GM19328 (cell line): ENCODE results near the gene LCE2C.
"Not testable (repeated sequence)": the region's sequence is repeated elsewhere in the genome, so short reads cannot be mapped to it uniquely, and the experiment has no call there.

Source experiments
- ATAC-seq: cut with Tn5 transposase; IDR thresholded peaks from one replicate; pipeline ENCODE4 v1.9.1; 2021; ENCODE audit warnings: mild to moderate bottlenecking, moderate library complexity; ENCODE audit not compliant: unreplicated experiment

Gene LCE2C, protein sequence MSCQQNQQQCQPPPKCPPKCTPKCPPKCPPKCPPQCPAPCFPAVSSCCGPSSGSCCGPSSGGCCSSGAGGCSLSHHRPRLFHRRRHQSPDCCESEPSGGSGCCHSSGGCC

DNA sequence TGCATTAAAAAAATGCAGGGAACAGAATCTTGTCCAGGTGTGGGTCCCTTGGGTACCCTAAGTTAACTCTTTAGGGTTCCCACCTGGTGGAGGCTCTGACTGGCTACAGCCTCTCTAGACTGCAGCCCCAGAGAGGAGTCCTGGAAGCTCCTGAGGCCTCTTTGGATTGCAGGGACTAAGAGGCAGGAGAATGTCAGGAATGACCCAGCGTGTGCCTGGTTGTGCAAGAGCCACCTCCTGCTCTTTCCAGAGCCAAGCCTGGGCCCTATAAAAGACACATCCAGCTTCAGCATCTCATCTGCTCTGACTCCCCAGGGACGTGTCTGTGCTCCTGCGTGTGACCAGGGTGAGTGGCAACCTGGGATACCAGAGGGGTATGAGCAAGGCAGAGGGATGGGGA, at the start of gene LCE2C:
Gene LCE2C (plus strand): TSS at position 297 of the 400 bp plus-strand sequence. CDS start 737 bp downstream, outside the sequence.
- not testable (repeated sequence) for ATAC-seq

DNA sequence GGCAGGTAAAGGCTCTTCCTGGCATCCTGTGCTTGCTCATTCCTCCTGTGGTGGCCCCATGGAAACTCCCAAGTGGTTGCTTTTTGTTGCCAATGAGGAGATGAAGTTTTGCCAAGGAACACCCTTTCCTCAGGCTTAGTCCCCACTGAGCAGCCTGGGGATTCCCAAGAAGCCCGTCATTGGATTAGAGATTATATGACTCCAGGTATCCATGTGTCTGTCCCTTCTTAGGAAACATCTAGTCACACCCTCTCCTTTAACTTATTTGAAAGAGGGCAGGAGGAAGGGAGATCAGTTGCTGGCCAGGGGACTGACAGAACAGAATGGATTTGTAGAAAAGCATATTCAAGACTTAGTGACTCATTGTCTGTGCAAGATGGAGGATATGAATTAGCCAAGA, 48.3 kb upstream of the LCE2C start:
- no peak for ATAC-seq

DNA sequence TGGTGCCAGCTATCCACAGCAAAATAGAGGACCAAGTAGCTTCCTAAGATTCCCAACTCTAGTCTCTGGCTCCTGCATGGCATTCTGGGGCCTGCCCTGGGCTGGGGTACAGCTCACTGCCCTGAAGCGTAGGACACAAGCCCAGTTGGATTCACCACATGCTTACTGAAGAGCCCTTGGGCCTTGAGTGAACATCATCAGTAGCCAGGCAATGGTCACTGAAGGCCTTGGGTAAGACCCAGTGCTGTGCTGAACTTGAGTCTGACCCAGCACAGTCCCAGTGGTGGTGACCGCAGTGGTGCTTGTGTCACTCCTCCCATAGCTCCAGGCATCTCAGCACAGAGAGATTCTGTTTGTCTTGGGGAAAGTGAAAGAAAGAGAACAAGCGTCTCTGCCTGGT, 44.5 kb upstream of the LCE2C start:
- no peak for ATAC-seq

DNA sequence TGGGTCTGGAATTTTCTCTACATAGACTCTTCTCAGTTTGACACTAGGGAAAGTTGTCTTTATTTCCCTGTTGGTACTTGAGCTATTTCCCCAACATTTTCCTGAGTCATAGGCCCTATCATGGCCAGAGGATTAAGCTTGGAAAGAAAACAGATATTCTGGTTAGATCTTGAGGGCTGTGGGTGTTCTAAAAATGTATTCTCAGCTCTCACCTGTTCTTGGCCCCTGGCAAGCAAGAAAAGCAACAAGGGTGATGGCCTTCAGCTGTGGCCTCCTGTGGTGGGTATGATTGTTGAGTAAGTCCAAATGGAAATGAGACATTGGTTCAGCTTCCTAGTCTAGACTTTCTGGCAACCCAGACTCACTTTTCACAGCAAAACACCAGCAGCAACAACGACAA, 34.7 kb upstream of the LCE2C start:
- ATAC-seq, result no peak

DNA sequence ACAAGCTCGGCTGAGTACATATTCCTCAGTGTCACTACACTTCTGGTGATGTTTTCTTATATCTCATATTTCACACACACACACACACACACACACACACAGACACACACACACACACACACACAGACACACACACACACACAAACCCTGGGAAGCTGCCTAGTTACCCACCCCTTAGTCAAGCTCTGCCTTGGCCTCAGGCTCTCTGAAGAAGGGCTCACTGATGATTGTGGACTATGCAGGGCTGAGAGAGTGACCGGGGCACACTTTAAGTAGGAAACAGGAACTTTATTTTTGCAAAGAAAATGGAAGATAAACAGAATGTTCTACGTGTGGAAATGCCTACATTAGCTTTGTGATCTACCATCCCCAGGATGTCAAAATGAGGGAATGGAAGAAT, 31.1 kb upstream of the LCE2C start:
- no peak for ATAC-seq

DNA sequence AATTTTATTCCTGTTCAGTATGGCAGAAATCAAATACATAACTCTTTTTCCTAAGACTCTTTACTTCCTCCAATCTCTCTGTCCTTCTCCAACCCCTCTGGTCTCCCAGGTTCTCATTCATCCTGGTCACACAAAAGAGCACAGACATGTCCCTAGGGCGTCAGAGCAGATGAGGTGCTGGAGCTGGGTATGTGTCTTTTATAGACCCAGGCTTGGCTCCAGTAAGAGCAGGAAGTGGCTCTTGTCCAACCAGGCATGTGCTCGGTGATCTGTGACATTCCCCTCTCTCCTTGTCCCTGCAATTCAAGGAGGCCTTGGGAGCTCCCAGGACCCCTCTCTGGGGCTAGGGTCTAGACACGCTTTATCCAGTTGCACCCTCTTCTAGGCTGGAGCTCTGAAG, 29.9 kb upstream of the LCE2C start:
- no peak for ATAC-seq

DNA sequence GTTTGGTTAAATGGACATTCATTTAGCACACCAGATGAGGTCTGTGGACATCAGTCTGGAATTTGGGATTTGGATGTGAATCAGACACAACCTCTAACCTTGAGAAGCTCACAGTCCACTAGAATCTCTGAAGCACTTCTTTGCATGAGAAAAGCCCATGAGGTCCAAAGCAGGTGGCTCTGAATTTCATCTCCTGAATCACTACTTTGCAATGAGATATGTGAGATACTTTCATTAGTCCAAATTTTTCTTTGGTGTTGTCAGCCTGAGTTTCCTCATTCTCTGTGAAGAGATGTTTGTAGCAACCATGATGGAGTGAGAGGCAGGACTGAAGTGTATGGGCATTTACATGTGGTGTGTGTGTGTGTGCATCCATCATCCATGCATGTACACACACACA, 28.4 kb upstream of the LCE2C start:
- no peak for ATAC-seq

DNA sequence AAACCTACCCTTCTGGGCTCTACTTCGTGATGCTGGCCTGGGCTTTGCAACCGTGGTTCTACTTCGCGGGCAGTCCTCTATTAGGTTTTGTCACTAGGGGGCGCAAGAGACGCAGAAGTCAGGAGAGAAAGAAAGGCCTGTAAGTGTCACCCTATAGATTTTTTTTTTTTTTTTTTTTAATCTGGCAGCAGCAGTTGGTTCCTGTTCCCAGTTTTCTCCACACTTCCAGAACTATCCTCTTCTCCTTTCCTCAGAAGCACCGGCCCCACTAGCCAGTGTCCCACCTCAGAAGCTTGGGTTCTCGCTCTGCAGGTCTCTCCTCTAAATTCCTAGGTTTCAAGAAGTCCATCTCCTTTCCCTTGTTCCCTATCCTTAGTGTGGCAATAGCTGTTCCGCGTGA, 21.0 kb upstream of the LCE2C start:
- ATAC-seq, result no peak

DNA sequence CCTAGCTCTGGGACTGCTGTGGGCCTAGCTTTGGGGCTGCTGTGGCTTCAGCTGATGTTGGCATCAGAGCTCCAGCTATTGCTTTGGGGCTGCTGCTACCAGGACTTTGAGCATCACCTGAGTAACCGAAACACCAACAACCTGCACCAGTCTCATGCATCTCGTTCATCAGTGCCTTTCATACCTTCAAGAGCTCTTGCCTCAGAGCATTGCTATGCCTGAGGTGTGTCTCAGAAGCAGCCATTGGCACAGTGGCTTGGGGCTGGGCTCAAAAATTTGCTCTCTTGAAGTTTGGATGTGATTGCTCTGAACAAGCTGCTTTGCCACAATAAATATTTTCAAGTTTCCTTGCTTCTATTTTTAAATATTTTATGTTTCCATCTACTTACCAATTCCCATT, 18.6 kb upstream of the LCE2C start:
- no peak for ATAC-seq

DNA sequence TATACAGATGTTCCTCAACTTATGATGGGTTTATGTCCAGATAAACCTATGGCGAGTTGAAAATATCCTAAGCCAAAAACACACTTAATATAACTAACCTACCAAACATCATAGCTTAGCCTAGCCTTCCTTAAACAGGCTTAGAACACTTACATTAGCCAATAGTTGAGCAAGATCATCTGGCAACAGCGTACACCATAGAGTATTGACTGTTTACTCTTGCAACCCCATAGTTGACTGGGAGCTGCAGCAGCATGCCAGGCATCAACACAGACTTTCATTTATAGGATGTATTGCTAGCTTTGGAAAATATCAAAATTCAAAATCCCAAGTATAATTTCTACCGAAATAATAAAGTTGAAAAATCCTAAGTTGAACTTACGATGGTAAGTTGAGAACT, 17.4 kb upstream of the LCE2C start:
- ATAC-seq, result no peak

DNA sequence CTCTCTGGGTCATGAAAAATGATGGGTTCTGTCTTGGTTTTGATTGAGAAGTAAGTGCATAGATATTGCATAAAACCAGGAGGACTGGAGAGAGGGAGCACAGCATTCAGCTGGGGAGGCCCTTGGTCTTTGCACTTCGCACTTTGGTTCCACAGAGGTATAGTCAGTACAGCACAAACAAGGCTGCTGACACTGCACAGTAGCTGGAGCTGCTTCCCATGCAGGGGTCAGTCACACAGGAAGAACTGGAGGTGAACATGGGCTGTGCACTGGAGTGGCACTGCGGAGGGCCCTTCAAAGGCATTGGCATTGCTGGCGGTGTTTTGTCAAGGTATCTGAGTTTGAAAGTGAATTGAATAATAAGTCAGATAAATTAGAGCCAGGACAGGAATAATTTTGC, 16.4 kb upstream of the LCE2C start:
- no peak for ATAC-seq

DNA sequence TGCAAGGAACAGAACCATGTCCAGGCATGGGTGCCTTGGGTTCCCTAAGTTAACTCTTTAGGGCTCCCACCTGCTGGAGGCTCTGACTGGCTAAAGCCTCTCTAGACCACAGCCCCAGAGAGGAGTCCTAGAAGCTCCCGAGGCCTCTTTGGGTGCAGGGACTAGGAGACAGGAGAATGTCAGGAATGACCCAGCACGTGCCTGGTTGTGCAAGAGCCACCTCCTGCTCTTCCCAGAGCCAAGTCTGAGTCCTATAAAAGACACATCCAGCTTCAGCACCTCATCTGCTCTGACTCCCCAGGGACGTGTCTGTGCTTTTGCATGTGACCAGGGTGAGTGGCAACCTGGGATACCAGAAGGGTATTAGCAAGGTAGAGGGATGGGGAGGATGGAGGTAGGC, 12.0 kb upstream of the LCE2C start, which contains the start of gene LCE2D:
Gene LCE2D (plus strand): TSS at position 283 of the 400 bp plus-strand sequence. CDS start 726 bp downstream, outside the sequence.
- ATAC-seq, result no peak

DNA sequence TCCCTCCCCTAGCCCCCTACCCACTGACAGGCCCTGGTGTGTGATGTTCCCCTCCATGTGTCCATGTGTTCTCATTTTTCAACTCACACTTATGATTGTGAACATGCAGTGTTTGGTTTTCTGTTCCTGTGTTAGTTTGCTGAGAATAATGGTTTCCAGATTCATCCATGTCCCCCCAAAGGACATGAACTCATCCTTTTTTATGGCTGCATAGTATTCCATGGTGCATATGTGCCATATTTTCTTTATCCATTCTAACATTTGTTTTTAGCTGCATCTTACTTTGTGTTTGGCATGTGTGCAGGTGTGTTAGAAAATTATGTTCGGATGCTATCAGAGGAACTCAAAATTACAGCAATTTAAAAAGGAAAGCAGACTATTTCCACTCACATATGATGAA, 8.9 kb upstream of the LCE2C start:
- not testable (repeated sequence) for ATAC-seq

DNA sequence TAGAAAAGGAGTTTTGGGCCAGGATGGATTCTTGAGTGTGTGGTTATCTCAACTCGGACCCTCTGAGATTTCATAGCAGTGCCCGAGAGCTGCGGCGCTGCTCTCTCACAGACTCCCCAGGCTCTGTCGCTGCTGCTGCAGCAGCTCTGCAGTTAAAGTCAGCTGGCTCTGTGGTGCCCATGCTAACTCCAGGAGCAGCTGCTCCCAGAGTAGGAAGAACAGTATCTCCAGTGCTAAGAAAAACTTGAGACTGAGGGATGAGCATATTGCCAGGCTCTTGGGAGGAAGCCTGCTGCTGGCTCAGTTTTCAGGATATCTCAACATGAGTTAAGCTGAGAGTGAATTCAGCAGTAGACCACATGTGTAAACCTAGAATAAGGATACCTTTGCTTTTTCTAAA, 7.4 kb upstream of the LCE2C start:
- ATAC-seq, result no peak

DNA sequence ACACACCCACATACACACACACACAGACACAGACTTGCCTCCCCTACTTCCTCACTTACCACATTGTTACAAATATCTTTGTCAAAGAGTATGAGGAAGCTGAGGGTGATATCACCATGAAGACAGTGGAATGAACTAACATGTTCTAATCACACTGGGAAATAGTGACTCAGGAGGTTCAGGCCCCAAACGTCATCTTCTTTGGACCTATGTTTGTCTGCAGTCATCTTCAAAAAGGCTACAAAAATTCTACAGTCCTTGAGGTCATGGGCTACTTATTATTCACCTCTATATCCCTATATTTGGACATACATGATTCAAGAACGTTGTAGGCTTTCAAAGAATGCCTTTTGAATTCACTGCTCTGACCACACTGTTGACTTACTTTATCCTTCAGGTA, 2.1 kb upstream of the LCE2C start:
- ATAC-seq, result no peak

DNA sequence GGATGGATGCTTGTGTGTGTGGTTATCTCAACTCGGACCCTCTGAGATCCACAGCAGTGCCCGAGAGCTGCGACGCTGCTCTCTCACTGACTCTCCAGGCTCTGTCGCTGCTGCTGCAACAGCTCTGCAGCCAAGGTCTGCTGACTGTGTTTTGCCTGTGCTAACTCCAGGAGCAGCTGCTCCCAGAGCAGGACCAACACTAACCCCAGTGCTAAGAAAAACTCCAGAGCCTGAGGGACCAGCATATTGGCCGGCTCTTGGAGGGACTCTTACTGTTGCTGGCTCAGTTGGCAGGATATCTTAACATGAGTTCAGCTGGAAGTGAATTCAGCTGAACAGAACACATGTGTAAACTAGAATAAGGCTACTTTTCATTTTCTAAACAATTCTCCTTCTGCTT, 4.4 kb downstream of the LCE2C start:
- ATAC-seq, result no peak

DNA sequence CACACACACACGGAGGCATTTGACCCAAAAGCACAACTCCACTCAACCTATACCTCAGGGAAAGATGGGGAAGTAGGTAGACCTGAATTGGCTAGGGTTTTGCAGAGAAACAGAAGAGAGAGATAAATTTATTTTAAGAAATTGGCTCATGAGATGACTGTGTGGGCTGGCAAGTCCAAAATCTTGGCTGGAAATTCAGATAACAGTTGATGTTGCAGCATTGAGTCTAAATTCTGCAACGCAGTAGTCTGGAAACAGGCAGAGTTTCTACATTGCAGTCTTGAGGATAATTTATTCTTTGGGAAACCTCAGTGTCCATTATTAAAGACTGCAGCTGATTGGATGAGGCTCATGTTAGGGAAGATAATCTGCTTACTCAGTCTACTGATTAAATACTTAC, 6.5 kb downstream of the LCE2C start:
- ATAC-seq, result no peak

DNA sequence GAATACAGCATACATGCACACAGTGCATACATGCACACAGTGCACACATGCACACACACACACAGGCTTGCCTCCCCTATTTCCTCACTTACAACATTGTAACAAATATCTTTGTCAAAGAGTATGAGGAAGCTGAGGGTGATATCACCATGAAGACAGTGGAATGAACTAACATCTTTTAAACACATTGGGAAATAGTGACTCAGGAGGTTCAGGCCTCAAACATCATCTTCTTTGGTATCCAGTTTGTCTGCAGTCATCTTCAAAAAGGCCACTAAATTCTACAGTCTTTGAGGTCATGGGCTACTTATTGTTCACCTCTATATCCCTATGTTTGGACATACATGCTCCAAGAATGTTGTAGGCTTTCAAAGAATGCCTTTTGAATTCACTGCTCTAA, 8.8 kb downstream of the LCE2C start:
- ATAC-seq, result no peak

DNA sequence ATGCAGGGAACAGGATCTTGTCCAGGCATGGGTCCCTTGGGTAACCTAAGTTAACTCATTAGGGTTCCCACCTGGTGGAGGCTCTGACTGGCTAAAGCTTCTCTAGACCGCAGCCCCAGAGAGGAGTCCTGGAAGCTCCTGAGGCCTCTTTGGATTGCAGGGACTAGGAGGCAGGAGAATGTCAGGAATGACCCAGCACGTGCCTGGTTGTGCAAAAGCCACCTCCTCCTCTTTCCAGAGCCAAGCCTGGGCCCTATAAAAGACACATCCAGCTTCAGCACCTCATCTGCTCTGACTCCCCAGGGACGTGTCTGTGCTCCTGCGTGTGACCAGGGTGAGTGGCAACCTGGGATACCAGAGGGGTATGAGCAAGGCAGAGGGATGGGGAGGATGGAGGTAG, 10.7 kb downstream of the LCE2C start, which contains the start of gene LCE2B:
Gene LCE2B (plus strand): TSS at position 301 of the 400 bp plus-strand sequence. CDS start 721 bp downstream, outside the sequence.
- not testable (repeated sequence) for ATAC-seq

DNA sequence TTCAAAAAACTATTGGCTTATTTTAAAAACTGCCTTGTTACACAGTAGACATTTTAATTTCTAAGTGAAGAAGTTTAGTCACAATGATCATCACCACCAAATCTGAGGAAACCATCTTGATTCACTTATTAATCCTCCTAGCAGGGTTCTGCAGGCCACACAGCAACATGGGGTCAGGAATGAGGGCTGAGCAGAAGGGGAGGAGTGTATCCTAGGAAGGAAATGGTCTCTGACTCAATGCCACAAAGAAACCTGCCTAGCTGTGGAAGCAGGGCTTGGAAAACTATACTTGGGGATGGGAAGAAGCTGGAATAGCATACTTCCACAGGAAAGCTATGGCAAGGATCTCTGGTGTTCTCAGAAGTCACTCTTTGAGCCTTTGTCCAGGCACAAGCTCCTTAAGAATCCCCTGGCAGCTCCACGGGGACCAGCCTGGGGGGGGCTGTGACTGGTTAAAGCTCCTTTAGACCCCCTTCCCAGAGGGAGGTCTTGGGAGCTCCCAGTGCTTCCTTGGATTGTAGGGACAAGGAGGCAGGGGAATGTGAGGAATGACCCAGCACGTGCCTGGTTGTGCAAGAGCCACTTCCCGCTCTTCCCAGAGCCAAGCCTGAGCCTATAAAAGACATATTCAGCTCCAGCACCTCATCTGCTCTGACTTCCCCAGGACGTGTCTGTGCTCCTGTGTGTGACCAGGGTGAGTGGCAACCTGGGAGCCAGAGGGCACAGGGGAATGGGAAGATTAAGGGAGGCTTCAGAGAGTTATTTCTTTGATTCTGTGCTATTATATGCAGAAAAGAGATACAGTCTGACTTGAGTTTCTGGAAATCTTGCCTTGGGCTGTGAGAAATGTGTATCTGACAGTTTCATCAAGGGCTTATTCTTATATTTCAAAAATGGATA, 22.9 kb downstream of the LCE2C start, which contains the start of gene LCE2A:
Gene LCE2A (plus strand): TSS at position 645 of the 900 bp plus-strand sequence. CDS start 557 bp downstream, outside the sequence.
- no peak for ATAC-seq

DNA sequence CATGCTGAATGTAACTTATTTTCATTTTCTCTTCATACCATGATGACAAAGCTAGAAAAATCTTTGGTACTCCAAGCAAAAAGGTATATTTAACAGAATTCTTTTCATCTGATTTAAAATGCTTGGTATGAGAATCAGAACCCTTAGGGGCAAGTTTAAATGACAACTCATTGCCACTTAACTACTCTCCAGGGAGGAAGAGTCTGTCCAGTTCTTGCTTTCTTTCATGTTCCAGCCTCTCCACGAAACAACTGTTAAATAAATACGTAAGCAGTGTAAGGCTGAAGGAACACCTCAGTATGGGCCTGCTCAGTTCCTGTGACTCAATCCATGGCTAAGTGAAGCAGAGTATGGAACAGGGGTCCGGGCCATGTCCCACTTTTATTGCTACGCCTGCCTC, 24.7 kb downstream of the LCE2C start:
- ATAC-seq, result no peak

DNA sequence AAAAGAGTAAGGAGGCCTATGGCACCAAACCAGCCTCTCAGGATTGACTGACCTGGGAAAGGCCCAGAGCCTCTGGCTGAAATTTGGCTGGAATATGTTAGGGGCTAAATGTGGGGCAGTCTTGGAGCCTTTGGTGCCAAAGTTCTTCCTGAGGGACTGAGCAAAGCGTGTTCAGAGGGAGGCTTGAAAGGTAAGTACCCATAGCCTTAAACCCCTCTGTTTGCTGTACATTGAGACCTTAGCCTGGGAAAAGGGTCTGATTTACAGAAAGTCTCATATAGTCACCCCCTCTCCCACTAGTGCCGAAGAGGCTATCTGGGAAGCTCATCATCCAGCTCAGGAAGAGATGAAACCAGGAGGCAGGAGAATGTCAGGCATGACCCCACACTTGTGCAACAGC, 32.8 kb downstream of the LCE2C start, which contains the start of gene LCE4A:
Gene LCE4A (plus strand): TSS at position 301 of the 400 bp plus-strand sequence. CDS start 916 bp downstream, outside the sequence.
- no peak for ATAC-seq
